IMR-90 (cell line): ENCODE measurements around the gene HES7. TPM values are rescaled to one million over a fixed set of nuclear protein-coding genes. Genes with fewer than 3 reads are reported as not detected.

Experiments used
- ATAC-seq: fragments of 200-7000 bp; cut with Tn5 transposase; 2 replicates; pipeline ENCODE4 v1.9.1; 2020; ENCODE audit warnings: low read depth, mild to moderate bottlenecking, moderate library complexity
- BruUV-seq: library from RNA; stranded (reverse); fragments of 400-500 nt; replicated peaks from 2 replicates; lab custom pipeline; 2021; lab: Mats Ljungman, UMichigan
- CTCF ChIA-PET: fragments of 300-600 bp; formaldehyde crosslinking; extraction: SDS; loops from one replicate; lab custom pipeline; 2021; ENCODE audit warnings: antibody characterized with exemption; lab: Yijun Ruan, JAX
- POLR2A ChIA-PET: fragments of 300-600 bp; sonication (Branson Sonifier 250); formaldehyde crosslinking; loops from one replicate; lab custom pipeline; 2022; ENCODE audit warnings: antibody characterized with exemption; ENCODE audit not compliant: unreplicated experiment; lab: Charles Lee
- DNase-seq: peaks from one replicate; pipeline ENCODE4 v3.0.0; 2013
- H2AFZ ChIP-seq: replicated peaks from 2 replicates; pipeline ENCODE3; 2013; ENCODE audit warnings: low read length, mild to moderate bottlenecking; ENCODE audit not compliant: poor library complexity
- H2AK5ac ChIP-seq: 2 replicates; pipeline ENCODE4 v1.6.1; 2013; ENCODE audit warnings: low read depth, low read length, inconsistent platforms
- H2AK9ac ChIP-seq: replicated peaks from 2 replicates; pipeline ENCODE3; 2013; ENCODE audit warnings: mild to moderate bottlenecking, low read depth, low read length, moderate library complexity; ENCODE audit not compliant: poor library complexity
- H2BK120ac ChIP-seq: 2 replicates; pipeline ENCODE4 v1.6.1; 2013; ENCODE audit warnings: low read depth, low read length, inconsistent platforms
- H2BK15ac ChIP-seq: 3 replicates; pipeline ENCODE4 v1.6.1; 2013; ENCODE audit warnings: low read depth, low read length, inconsistent platforms
- H2BK20ac ChIP-seq: 2 replicates; pipeline ENCODE4 v1.6.1; 2013; ENCODE audit warnings: low read depth, mild to moderate bottlenecking, inconsistent platforms, low read length, moderate library complexity
- H2BK5ac ChIP-seq: 2 replicates; pipeline ENCODE4 v1.6.1; 2013; ENCODE audit warnings: mild to moderate bottlenecking, low read depth, low read length, inconsistent platforms; ENCODE audit not compliant: poor library complexity, severe bottlenecking
- H3K14ac ChIP-seq: replicated peaks from 2 replicates; pipeline ENCODE4 v1.6.1; 2013; ENCODE audit warnings: low read depth, low read length, inconsistent platforms
- H3K18ac ChIP-seq: 2 replicates; pipeline ENCODE4 v1.6.1; 2013; ENCODE audit warnings: low read depth, low read length, control low read depth
- H3K23ac ChIP-seq: 2 replicates; pipeline ENCODE4 v1.6.1; 2013; ENCODE audit warnings: low read depth, low read length, inconsistent platforms
- H3K27ac ChIP-seq: 2 replicates; pipeline ENCODE4 v1.5.1; 2013; ENCODE audit warnings: mild to moderate bottlenecking, control low read depth, low read length; ENCODE audit not compliant: insufficient read depth
- H3K27me3 ChIP-seq: 2 replicates; pipeline ENCODE4 v1.6.1; 2013; ENCODE audit warnings: low read length; ENCODE audit not compliant: control insufficient read depth, insufficient read depth
- H3K36me3 ChIP-seq: 2 replicates; pipeline ENCODE4 v1.6.1; 2013; ENCODE audit warnings: low read length, mixed read lengths; ENCODE audit not compliant: control insufficient read depth, insufficient read depth
- H3K4ac ChIP-seq: 2 replicates; pipeline ENCODE4 v1.6.1; 2013; ENCODE audit warnings: low read depth, low read length, inconsistent platforms
- H3K4me1 ChIP-seq: 2 replicates; pipeline ENCODE4 v1.6.1; 2013; ENCODE audit warnings: low read length, mixed read lengths; ENCODE audit not compliant: control insufficient read depth, insufficient read depth
- H3K4me2 ChIP-seq: 2 replicates; pipeline ENCODE4 v1.6.1; 2013; ENCODE audit warnings: low read depth, mild to moderate bottlenecking, control low read depth, low read length, moderate library complexity
- H3K4me3 ChIP-seq: 2 replicates; pipeline ENCODE4 v1.5.1; 2013; ENCODE audit warnings: low read depth, mild to moderate bottlenecking, control low read depth, low read length, moderate library complexity; ENCODE audit not compliant: insufficient read depth
- H3K56ac ChIP-seq: 2 replicates; pipeline ENCODE4 v1.6.1; 2013; ENCODE audit warnings: low read length, inconsistent platforms; ENCODE audit not compliant: insufficient read depth; ENCODE audit errors: extremely low read depth
- H3K79me1 ChIP-seq, 2 experiments: 2 replicates each; pipeline ENCODE4 v1.6.1; 2013; ENCODE audit warnings: low read length in 2 of 2, inconsistent platforms in 1 of 2, low read depth in 1 of 2
- H3K9ac ChIP-seq: 2 replicates; pipeline ENCODE4 v1.6.1; 2013; ENCODE audit warnings: low read depth, low read length, control low read depth
- H3K9me1 ChIP-seq: 2 replicates; pipeline ENCODE4 v1.6.1; 2013; ENCODE audit warnings: low read length, inconsistent platforms; ENCODE audit not compliant: insufficient read depth
- H3K9me3 ChIP-seq: 2 replicates; pipeline ENCODE4 v1.6.1; 2013; ENCODE audit warnings: low read length; ENCODE audit not compliant: control insufficient read depth, insufficient read depth
- H4K20me1 ChIP-seq: 2 replicates; pipeline ENCODE4 v1.6.1; 2013; ENCODE audit warnings: low read length, inconsistent platforms; ENCODE audit not compliant: insufficient read depth
- H4K5ac ChIP-seq: 2 replicates; pipeline ENCODE4 v1.6.1; 2013; ENCODE audit warnings: mild to moderate bottlenecking, low read depth, low read length, control low read depth
- H4K8ac ChIP-seq, 2 experiments: 2 replicates each; pipeline ENCODE4 v1.6.1; 2013; ENCODE audit warnings: low read depth in 2 of 2, low read length in 2 of 2, control low read depth in 1 of 2, inconsistent platforms in 1 of 2
- H4K91ac ChIP-seq: 2 replicates; pipeline ENCODE4 v1.6.1; 2013; ENCODE audit warnings: low read depth, low read length, inconsistent platforms; ENCODE audit not compliant: insufficient read depth
- BHLHE40 ChIP-seq: fragments of 150-350 bp; IDR thresholded peaks from 2 replicates; pipeline ENCODE4 v1.6.1; 2016; ENCODE audit warnings: mild to moderate bottlenecking, low read depth, low read length
- FOS ChIP-seq: fragments of 150-350 bp; IDR thresholded peaks from 2 replicates; pipeline ENCODE4 v1.6.1; 2016; ENCODE audit warnings: low read depth, low read length
- NFE2L2 ChIP-seq: fragments of 150-350 bp; IDR thresholded peaks from 2 replicates; pipeline ENCODE4 v1.6.1; 2016; ENCODE audit warnings: low read depth, mild to moderate bottlenecking, low read length
- WGBS, 2 experiments: methylation state at CpG; one replicate each; pipeline versions ENCODE4 v1.1.5 to v1.1.7; 2013; ENCODE audit warnings: missing lambda C conversion rate in 2 of 2; ENCODE audit not compliant: insufficient read length in 1 of 2; ENCODE audit errors: extremely low coverage in 2 of 2; 5-methylcytosine and 5-hydroxymethylcytosine counted together
- dilution Hi-C: fragments of 300-500 bp; cut with HindIII; formaldehyde crosslinking; loops from one replicate; pipeline ENCODE4 v1.14.3; 2018; ENCODE audit warnings: low sequenced_read_pairs; ENCODE audit not compliant: unreplicated experiment
- in situ Hi-C: fragments of 300-500 bp; cut with MboI; formaldehyde crosslinking; loops from 3 replicates; pipeline ENCODE4 v1.14.3; 2019; ENCODE audit warnings: low sequenced_read_pairs, inconsistent platforms, mixed read lengths
- intact Hi-C: fragments of 100-400 bp; cut with micrococcal nuclease; formaldehyde crosslinking; loops from 2 replicates; pipeline ENCODE4 v1.10.0; 2022
- polyA plus RNA-seq, 3 experiments: library from polyadenylated mRNA; depleted of rRNA; stranded (reverse); fragments of >200 nt; gene quantifications; 2 replicates each; pipeline ENCODE4 v1.2.3, GENCODE V29; 2012; ENCODE audit warnings: low replicate concordance in 1 of 3
- total RNA-seq: library from RNA; depleted of rRNA; stranded (reverse); fragments of >200 nt; gene quantifications from 2 replicates; pipeline ENCODE4 v1.2.3, GENCODE V29; 2012
- TF ChIP-seq, protein P1 (sequence below): fragments of 150-350 bp; IDR thresholded peaks from 2 replicates; pipeline ENCODE4 v1.6.1; 2017; ENCODE audit warnings: mild to moderate bottlenecking, antibody characterized with exemption, low read length, low read depth

The HES7 gene
- total and polyA plus RNA-seq, 2 of the 4 experiments (the other 2 are of a cell fraction): 0.43 TPM; not detected in 1

DNA sequence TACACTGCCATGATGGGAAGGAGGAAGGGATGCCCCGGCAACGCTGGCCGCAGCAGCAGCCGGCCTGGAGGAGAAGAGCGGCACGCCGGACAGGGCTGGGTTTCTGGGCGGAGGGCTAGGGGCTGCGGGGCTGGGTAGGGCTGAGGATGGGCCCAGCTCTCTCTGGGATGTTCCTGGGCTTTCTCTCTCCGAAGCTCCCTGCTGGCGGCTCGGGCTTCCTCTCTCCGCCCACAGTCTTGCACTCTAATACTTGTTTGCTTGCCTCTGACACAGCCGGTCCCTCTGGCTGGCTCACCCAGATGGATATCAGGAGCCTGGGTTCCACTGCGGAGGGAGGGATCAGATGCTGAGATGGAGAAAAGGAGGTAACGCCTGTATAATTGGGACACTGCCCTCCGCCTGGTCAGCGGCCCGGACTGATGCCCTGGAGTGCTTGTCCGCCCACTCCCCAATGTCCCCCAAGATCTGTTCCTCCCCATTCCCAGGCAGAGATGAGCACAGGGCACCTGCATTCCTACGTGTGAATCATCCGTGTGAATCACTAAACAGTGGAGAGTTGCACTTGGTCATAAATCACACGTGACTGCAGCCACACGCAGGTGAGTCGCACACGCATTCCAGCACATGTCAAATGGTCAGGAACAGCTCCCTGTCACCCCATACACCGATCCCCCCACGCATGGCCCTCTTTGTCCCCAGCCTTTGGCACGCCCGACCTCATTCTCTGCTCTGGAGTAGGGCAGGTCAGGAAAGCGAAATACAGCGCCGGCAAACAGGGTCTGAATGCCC, 5.7 kb downstream of the HES7 start, which contains the start of gene ALOXE3:
ALOXE3 (minus strand) TSS at position 535 of the 789 bp plus-strand sequence; CDS start at position 11, 524 bp downstream.
- Histone ChIP-seq H4K20me1 (peaks cover 24% of the 10 kb centered on the region), H3K14ac (peak within 1 kb of the TSS; percentile 17; the same call in 1 of the 2 replicates), H3K9me1 (peaks cover 2% of the 10 kb centered on the region; the same call in 1 of the 2 replicates), H3K23ac (peak within 1 kb of the TSS; percentile 66), H3K79me1 (no peaks in the 10 kb centered on the region), H4K5ac (no peak within 1 kb of the TSS), H2AFZ (peak within 1 kb of the TSS; percentile 88), H2BK120ac (no peak within 1 kb of the TSS), H3K9me3 (no peaks in the 10 kb centered on the region), H3K4me1 (peaks cover 6% of the 10 kb centered on the region; the same call in 1 of the 2 replicates), H3K27ac (no peak within 1 kb of the TSS; the same call in 1 of the 2 replicates), H3K4me2 (peak within 1 kb of the TSS; percentile 90), H3K36me3 (no peaks in the 10 kb centered on the region), H2BK5ac (no peak within 1 kb of the TSS), H3K4me3 (peak within 1 kb of the TSS; percentile 60), H3K9ac (peak within 1 kb of the TSS; percentile 21; the same call in 1 of the 2 replicates), H3K27me3 (peaks cover 30% of the 10 kb centered on the region), H3K56ac (no peak within 1 kb of the TSS; the same call in 1 of the 2 replicates), H2AK9ac (peak within 1 kb of the TSS; percentile 33), H4K91ac (no peak within 1 kb of the TSS), H2BK15ac (no peak within 1 kb of the TSS), H3K4ac (0 out of 2 replicates have a peak within 1 kb of the TSS, but pooled peaks have one; percentile 13), H2AK5ac (no peak within 1 kb of the TSS), H3K18ac (no peak within 1 kb of the TSS), H2BK20ac (no peak within 1 kb of the TSS), H4K8ac (no peak within 1 kb of the TSS)
- CTCF ChIA-PET: interaction anchor here (0.6 to 3.7 kb wide), 10 partner anchors 7 to 177 kb away, joined by 3 to 25 read pairs (median 6); partner anchors contain the start of genes CTC1 and SLC25A35
- dilution Hi-C loops: loop anchor here (25.0 kb wide), 1 partner anchor 119 kb away; the partner anchor contains the start of genes CTC1 and PFAS
- TF ChIP-seq BHLHE40: peak; percentile 85
- no peak for TF ChIP-seq NFE2L2
- TF ChIP-seq FOS: 0 out of 2 replicates have a peak, but pooled peaks have one; percentile 26
- TF ChIP-seq, protein P1, sequence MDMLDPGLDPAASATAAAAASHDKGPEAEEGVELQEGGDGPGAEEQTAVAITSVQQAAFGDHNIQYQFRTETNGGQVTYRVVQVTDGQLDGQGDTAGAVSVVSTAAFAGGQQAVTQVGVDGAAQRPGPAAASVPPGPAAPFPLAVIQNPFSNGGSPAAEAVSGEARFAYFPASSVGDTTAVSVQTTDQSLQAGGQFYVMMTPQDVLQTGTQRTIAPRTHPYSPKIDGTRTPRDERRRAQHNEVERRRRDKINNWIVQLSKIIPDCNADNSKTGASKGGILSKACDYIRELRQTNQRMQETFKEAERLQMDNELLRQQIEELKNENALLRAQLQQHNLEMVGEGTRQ: peak; percentile 63
- intact Hi-C loops: loop anchor here (1.0 to 2.0 kb wide), 3 partner anchors 24 to 57 kb away; no protein-coding TSS in a partner anchor
- in situ Hi-C loops: loop anchor here (5.0 kb wide), 1 partner anchor 46 kb away; no protein-coding TSS in a partner anchor
- DNase-seq (peak; percentile 64), ATAC-seq (no peak; the same call in 1 of the 2 replicates)
- BruUV-seq: no TSS peak
- 2% methylated on average over 9 of the region's 33 CpGs; no CpG with 5 or more reads in 1 of the 2 experiments for WGBS, 2 experiments
- POLR2A ChIA-PET: no interaction called here
